Ishikawa (cell line): Measurements from ENCODE around the gene HMGCS2.

Experiments used
- CEBPB ChIP-seq: IDR thresholded peaks from 2 replicates; pipeline ENCODE4 v1.6.1; 2012
- CREB1 ChIP-seq: IDR thresholded peaks from 2 replicates; pipeline ENCODE4 v1.6.1; 2012; ENCODE audit warnings: low read depth
- EGR1 ChIP-seq: IDR thresholded peaks from 2 replicates; pipeline ENCODE4 v1.6.1; 2012
- EP300 ChIP-seq: IDR thresholded peaks from 2 replicates; pipeline ENCODE4 v1.6.1; 2012; ENCODE audit warnings: borderline replicate concordance
- FOXM1 ChIP-seq: IDR thresholded peaks from 2 replicates; pipeline ENCODE4 v1.6.1; 2012; ENCODE audit warnings: low read depth, borderline replicate concordance
- MAX ChIP-seq: IDR thresholded peaks from 2 replicates; pipeline ENCODE4 v1.6.1; 2012
- NFIC ChIP-seq: IDR thresholded peaks from 2 replicates; pipeline ENCODE4 v1.6.1; 2012
- RAD21 ChIP-seq: IDR thresholded peaks from 2 replicates; pipeline ENCODE4 v1.6.1; 2012; ENCODE audit warnings: low read depth
- REST ChIP-seq: IDR thresholded peaks from 2 replicates; pipeline ENCODE4 v1.6.1; 2012; ENCODE audit warnings: low read depth, mild to moderate bottlenecking
- TAF1 ChIP-seq: IDR thresholded peaks from 2 replicates; pipeline ENCODE4 v1.6.1; 2012; ENCODE audit warnings: low read depth, mild to moderate bottlenecking
- TCF12 ChIP-seq: IDR thresholded peaks from 2 replicates; pipeline ENCODE4 v1.6.1; 2012; ENCODE audit warnings: low read depth
- TEAD4 ChIP-seq: IDR thresholded peaks from 2 replicates; pipeline ENCODE4 v1.6.1; 2012
- USF1 ChIP-seq: IDR thresholded peaks from 2 replicates; pipeline ENCODE4 v1.6.1; 2012
- YY1 ChIP-seq: IDR thresholded peaks from 2 replicates; pipeline ENCODE4 v1.6.1; 2012; ENCODE audit warnings: low read depth
- ZBTB7A ChIP-seq: IDR thresholded peaks from 2 replicates; pipeline ENCODE4 v1.6.1; 2012; ENCODE audit warnings: low read depth

The HMGCS2 gene

DNA sequence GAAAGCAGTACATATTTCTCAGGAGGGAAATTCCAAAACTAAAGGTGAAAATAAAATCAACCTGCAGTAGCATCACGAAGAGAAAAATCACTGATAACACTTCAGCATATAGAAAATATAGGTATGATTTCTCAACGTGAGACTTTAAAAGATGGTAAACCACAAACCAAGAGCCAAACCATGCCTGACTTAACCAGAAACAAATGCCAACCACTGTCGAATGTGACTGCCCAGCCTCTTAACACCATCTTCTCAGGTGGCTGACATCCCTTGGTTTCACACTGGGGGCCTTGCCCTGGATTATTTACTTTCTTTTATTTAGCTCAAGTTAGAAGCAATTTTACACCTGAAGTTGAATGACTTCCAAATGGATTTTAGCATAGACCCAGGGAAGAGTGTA is 10.1 kb downstream of the HMGCS2 start:
- TF ChIP-seq USF1 (no peak), TCF12 (no peak), FOXM1 (no peak), ZBTB7A (no peak), EP300 (no peak), TEAD4 (no peak), CREB1 (no peak)

GRCh38 chr1:119752592-119752991 is 16.1 kb downstream of the HMGCS2 start:
- no peak for TF ChIP-seq REST
- no peak for TF ChIP-seq ZBTB7A
- TF ChIP-seq TCF12 = no peak
- TF ChIP-seq NFIC = no peak
- no peak for TF ChIP-seq CREB1
- TF ChIP-seq FOXM1 = no peak
- no peak for TF ChIP-seq USF1
- no peak for TF ChIP-seq EGR1
- no peak for TF ChIP-seq TEAD4
- TF ChIP-seq MAX = no peak

GRCh38 chr1:119748040-119748439 is 20.7 kb downstream of the HMGCS2 start:
- TF ChIP-seq REST = no peak
- no peak for TF ChIP-seq MAX
- TF ChIP-seq TCF12 = no peak
- no peak for TF ChIP-seq TAF1
- TF ChIP-seq CREB1 = no peak
- TF ChIP-seq RAD21 = no peak
- TF ChIP-seq CEBPB = no peak
- TF ChIP-seq YY1 = no peak
- TF ChIP-seq ZBTB7A = no peak
- no peak for TF ChIP-seq NFIC
- TF ChIP-seq EGR1 = no peak
- TF ChIP-seq TEAD4 = no peak
- no peak for TF ChIP-seq EP300
- TF ChIP-seq USF1 = no peak
- no peak for TF ChIP-seq FOXM1

DNA sequence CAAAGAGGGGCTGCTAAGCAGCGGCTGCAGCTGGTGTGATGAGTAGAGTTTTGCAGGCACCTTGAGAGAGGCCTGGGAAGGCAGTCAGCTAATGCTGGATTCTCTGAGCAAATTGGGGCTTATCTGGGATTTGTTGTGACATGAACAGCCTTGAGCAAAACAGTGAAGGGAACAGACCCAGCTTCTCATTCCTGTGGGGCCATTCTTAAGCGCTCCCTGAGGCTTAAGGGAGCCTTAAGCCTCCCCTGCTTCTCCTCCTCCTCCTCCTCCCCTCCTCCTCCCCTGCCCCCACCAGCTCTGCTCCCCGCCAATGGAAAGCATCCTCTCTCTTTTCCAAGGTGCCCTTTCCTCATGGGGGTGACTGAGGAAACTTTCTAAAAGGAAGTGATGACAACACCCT is 21.3 kb downstream of the HMGCS2 start:
- no peak for TF ChIP-seq EGR1
- no peak for TF ChIP-seq YY1
- no peak for TF ChIP-seq FOXM1
- TF ChIP-seq USF1 = no peak
- no peak for TF ChIP-seq TEAD4

- TF ChIP-seq TEAD4 (no peak), EGR1 (no peak), YY1 (no peak), MAX (no peak), ZBTB7A (no peak), CEBPB (no peak), REST (no peak), EP300 (no peak), RAD21 (no peak), NFIC (no peak), USF1 (no peak), TAF1 (no peak), FOXM1 (no peak), TCF12 (no peak)
Observed at GRCh38 chr1:119745034-119745433, 23.7 kb downstream of the HMGCS2 start.
